Stimulated activated CD8-positive, alpha-beta memory T cell treated with anti-CD3 and anti-CD28 coated beads, Interleukin-15, amount 100 ng/mL, for 1 hour (primary cell): ENCODE data around the gene KLK12.

ENCODE experiments used
- DNase-seq: peaks from one replicate; pipeline ENCODE4 v3.0.0-alpha.2; 2020; ENCODE audit warnings: low read depth

KLK12 gene

GRCh38 chr19:50981587-50982146 lies 53.1 kb downstream of the KLK12 start:
- no peak for DNase-seq

- no peak for DNase-seq
Measured at GRCh38 chr19:50980208-50980607, 54.6 kb downstream of the KLK12 start.

GRCh38 chr19:50979758-50980157 lies 55.0 kb downstream of the KLK12 start:
- DNase-seq: no peak
